Activated CD4-positive, alpha-beta T cell treated with anti-CD3 and anti-CD28 coated beads, Interleukin-2, amount 10 ng/mL, durations not matched to agents 24 days and 14 days (primary cell): Measurements from ENCODE around the gene PRKCQ. TPM values are rescaled to one million over a fixed set of nuclear protein-coding genes. Genes with fewer than 3 reads are reported as not detected.

Source experiments
- DNase-seq: peaks from one replicate; pipeline ENCODE4 v3.0.0; 2022
- H3K27ac Mint-ChIP-seq: one replicate; pipeline ENCODE4 v1.8.0; 2022; ENCODE audit warnings: mild to moderate bottlenecking, mixed read lengths
- H3K27me3 Mint-ChIP-seq: one replicate; pipeline ENCODE4 v1.8.0; 2022; ENCODE audit warnings: mixed read lengths
- H3K36me3 Mint-ChIP-seq: one replicate; pipeline ENCODE4 v1.8.0; 2022; ENCODE audit warnings: low read depth, mild to moderate bottlenecking, mixed read lengths
- H3K4me1 Mint-ChIP-seq: one replicate; pipeline ENCODE4 v1.8.0; 2021; ENCODE audit warnings: mixed read lengths
- H3K4me3 Mint-ChIP-seq: one replicate; pipeline ENCODE4 v1.8.0; 2022; ENCODE audit warnings: mild to moderate bottlenecking, moderate library complexity, mixed read lengths
- H3K9me3 Mint-ChIP-seq: one replicate; pipeline ENCODE4 v1.8.0; 2021; ENCODE audit warnings: mixed read lengths
- intact Hi-C: fragments of 100-400 bp; cut with micrococcal nuclease; formaldehyde crosslinking; loops from one replicate; pipeline ENCODE4 v1.15.1; 2023
- total RNA-seq: library from RNA; stranded (reverse); gene quantifications from 2 replicates; pipeline ENCODE4 v1.2.3, GENCODE V29; 2022

The PRKCQ gene
- total RNA-seq, 1 donor from 2014 or later: 36.0 TPM

GRCh38 chr10:6423413-6424170 lies 156.5 kb downstream of the PRKCQ start:
- no peak for DNase-seq

DNA sequence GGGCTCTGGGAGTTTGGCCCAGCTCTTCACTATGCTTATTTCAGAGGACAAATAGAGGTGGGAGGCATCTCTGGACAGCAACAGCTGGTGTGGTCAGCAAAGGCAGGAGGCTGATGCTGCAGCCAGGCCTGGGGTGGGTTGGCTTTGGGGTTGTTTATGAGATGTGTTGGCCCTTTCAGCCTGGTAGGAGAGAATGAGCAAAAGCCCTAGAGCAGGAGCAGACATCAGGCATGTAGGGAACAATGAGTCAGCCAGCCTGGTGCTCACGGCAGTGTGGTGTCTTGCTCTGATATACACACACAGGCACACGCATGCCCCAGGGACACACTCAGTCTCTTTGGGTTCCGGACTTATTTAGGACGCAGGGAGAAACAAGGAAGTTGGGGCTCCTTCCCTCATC lies 157.1 kb downstream of the PRKCQ start:
- intact Hi-C loops: loop anchor here (10.0 kb wide), 1 partner anchor 992 kb away; the partner anchor contains the start of gene SFMBT2
- H3K36me3 Mint-ChIP-seq: peaks cover 42% of the 10 kb centered on the region
- peaks cover 23% of the 10 kb centered on the region for H3K4me1 Mint-ChIP-seq
- no peaks in the 10 kb centered on the region for H3K27me3 Mint-ChIP-seq
- peak overlapping the region; percentile 15 for H3K4me3 Mint-ChIP-seq
- no peaks in the 10 kb centered on the region for H3K9me3 Mint-ChIP-seq
- H3K27ac Mint-ChIP-seq: peak overlapping the region; percentile 91
- no peak for DNase-seq

More at GRCh38 chr10:6423413-6424170, 156.5 kb downstream of the PRKCQ start:
- no peaks in the 10 kb centered on the region for H3K9me3 Mint-ChIP-seq
- H3K27ac Mint-ChIP-seq: peak overlapping the region; percentile 91
- no peaks in the 10 kb centered on the region for H3K27me3 Mint-ChIP-seq
- no peak overlapping the region for H3K4me3 Mint-ChIP-seq
- intact Hi-C loops: loop anchor here (10.0 kb wide), 1 partner anchor 991 kb away; the partner anchor contains the start of gene SFMBT2
- peaks cover 46% of the 10 kb centered on the region for H3K36me3 Mint-ChIP-seq
- peaks cover 23% of the 10 kb centered on the region for H3K4me1 Mint-ChIP-seq

DNA sequence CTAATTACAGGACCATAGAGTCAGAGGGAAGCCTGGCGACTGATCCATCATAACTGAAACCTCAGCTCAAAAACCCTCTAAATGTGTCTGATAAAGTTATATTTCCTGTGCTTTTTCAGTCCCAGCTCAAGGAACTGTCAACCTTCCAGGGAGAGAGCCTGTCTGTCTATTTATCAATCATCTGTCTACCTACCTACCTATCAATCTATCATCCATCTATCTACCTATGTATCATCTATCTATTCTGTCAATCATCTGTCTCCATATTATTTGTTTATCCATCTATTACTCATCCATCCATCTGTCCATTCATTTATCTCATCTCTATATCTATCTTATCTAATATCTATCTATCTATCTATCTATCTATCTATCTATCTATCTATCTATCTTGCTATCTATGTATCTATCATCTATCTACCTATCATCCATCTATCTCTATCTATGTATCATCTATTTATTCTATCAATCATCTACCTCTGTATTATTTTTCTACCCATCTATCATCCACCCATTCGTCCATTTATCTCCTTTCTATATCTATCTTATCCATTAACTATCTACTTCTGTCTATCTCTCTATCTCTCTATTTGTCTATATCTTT lies 161.4 kb downstream of the PRKCQ start:
- intact Hi-C loops: no loop called here
- peaks cover 16% of the 10 kb centered on the region for H3K4me1 Mint-ChIP-seq

DNA sequence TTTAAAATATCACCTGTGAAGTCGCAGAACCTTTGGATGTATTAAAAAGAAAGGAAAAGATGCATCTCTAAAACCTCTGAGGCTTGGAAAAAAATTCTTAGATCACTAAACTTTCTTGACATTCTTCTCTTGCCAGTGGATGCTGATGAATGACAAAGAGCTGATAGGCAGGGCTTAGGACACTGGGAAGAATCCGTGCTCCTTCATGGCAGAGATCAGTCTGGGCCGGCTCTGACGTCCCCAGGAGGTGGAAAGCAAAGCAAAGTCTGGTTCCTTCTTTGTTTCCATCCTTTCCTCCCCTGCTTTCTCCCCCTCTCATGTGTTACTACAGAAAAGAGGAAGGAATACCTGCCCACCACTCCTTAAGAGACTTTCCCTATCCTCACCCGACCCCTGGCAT lies 161.9 kb downstream of the PRKCQ start:
- Mint-ChIP-seq H3K4me1 (peaks cover 14% of the 10 kb centered on the region), H3K27me3 (no peaks in the 10 kb centered on the region), H3K36me3 (peaks cover 12% of the 10 kb centered on the region), H3K9me3 (no peaks in the 10 kb centered on the region), H3K27ac (no peak overlapping the region), H3K4me3 (no peak overlapping the region)
- no peak for DNase-seq
- intact Hi-C loops: no loop called here

More for the DNA sequence above, 161.4 kb downstream of the PRKCQ start:
- H3K4me3 Mint-ChIP-seq: no peak overlapping the region
- H3K36me3 Mint-ChIP-seq: peaks cover 14% of the 10 kb centered on the region
- no peak overlapping the region for H3K27ac Mint-ChIP-seq
- H3K9me3 Mint-ChIP-seq: no peaks in the 10 kb centered on the region
- no peak for DNase-seq
- H3K27me3 Mint-ChIP-seq: no peaks in the 10 kb centered on the region

GRCh38 chr10:6416892-6417512 lies 163.1 kb downstream of the PRKCQ start:
- Mint-ChIP-seq H3K9me3 (no peaks in the 10 kb centered on the region), H3K27ac (no peak overlapping the region), H3K4me1 (peaks cover 7% of the 10 kb centered on the region), H3K4me3 (no peak overlapping the region), H3K36me3 (peaks cover 7% of the 10 kb centered on the region), H3K27me3 (no peaks in the 10 kb centered on the region)
- intact Hi-C loops: loop anchor here (1.0 kb wide), 4 partner anchors 126 to 261 kb away; partner anchors contain the start of gene PRKCQ
- DNase-seq: peak; percentile 79

GRCh38 chr10:6411436-6411835 lies 168.6 kb downstream of the PRKCQ start:
- Mint-ChIP-seq H3K9me3 (no peaks in the 10 kb centered on the region), H3K36me3 (peaks cover 4% of the 10 kb centered on the region), H3K4me3 (no peak overlapping the region), H3K27me3 (no peaks in the 10 kb centered on the region), H3K4me1 (peaks cover 33% of the 10 kb centered on the region), H3K27ac (no peak overlapping the region)
- no peak for DNase-seq
- intact Hi-C loops: no loop called here

DNA sequence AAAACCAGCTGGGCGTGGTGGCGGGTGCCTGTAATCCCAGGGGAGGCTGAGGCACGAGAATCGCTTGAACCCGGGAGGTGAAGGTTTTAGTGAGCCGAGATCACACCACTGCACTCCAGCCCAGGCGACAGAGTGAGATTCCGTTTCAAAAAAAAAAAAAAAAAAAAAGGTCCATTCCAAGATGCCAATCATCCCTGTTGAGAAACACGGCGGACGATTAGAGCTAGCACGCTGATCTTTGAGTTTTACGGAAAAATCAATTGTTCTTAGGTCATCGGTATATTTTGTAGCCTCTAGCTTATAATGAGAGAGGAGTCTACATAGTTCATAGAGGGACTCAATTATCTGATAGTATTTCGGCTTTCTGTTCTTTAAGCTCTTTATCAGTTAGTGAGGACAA lies 169.2 kb downstream of the PRKCQ start:
- H3K4me1 Mint-ChIP-seq: peaks cover 33% of the 10 kb centered on the region
- H3K27ac Mint-ChIP-seq: no peak overlapping the region
- no peak for DNase-seq
- no peak overlapping the region for H3K4me3 Mint-ChIP-seq
- no peaks in the 10 kb centered on the region for H3K9me3 Mint-ChIP-seq
- H3K36me3 Mint-ChIP-seq: peaks cover 4% of the 10 kb centered on the region
- H3K27me3 Mint-ChIP-seq: no peaks in the 10 kb centered on the region
- intact Hi-C loops: no loop called here

DNA sequence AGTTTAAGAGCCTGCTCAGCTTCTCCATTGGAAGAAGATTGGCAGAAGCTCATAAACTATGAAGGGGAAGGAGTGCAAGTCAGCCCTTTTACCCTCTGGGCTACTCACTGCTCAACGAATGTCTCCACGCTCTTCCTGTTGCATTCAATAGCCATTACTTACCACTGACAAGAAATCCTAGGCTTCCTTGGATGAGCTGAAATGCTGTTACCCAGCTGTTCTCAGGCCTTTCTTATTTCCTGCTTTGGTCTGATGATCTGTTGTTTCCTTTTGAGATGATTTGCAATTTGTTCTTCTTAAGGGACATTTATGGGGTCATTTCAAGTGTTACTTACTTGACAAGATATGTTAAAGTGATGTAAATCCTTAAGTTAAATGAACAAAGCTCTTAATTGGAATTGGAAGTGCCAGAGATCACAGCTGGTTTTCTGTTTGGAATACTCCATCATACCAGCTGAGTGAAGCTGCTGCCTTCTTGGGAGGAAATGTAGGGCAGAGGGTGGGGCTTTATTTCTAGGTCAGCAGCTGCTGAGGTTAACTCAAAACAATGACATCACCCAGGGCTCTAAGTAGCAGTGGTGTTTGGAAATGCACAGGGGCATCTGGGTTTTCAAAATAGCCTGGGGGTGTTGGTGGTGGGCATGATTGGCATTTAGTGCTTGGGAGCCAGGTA lies 170.0 kb downstream of the PRKCQ start:
- peaks cover 36% of the 10 kb centered on the region for H3K4me1 Mint-ChIP-seq
- intact Hi-C loops: no loop called here
- no peaks in the 10 kb centered on the region for H3K9me3 Mint-ChIP-seq
- peak overlapping the region; percentile 83 for H3K27ac Mint-ChIP-seq
- H3K27me3 Mint-ChIP-seq: no peaks in the 10 kb centered on the region
- DNase-seq: peak; percentile 86
- H3K4me3 Mint-ChIP-seq: peak overlapping the region; percentile 47
- H3K36me3 Mint-ChIP-seq: peaks cover 6% of the 10 kb centered on the region

DNA sequence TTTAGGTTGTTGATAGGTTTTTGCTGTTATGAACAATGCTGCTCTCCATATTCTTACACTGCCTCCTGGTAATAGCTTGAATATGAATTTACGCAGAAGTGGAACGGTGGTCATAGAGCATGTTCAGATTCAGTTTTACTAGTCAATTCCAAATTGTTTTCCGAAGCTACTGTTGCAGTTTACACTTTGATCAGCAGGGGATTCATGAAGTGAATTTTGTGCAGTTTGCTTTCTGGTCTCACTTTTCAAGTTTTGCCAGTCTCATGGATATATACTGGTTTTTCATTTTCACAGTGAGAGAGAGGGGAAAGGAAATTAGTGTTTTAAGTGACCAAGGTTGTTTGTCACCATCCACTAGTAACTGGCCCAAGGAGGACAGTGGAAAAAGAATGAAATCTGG lies 171.3 kb downstream of the PRKCQ start:
- no peak for DNase-seq
- Mint-ChIP-seq H3K27ac (no peak overlapping the region), H3K36me3 (peaks cover 7% of the 10 kb centered on the region), H3K4me1 (peaks cover 31% of the 10 kb centered on the region), H3K9me3 (no peaks in the 10 kb centered on the region), H3K27me3 (peaks cover 3% of the 10 kb centered on the region), H3K4me3 (no peak overlapping the region)
- intact Hi-C loops: no loop called here

DNA sequence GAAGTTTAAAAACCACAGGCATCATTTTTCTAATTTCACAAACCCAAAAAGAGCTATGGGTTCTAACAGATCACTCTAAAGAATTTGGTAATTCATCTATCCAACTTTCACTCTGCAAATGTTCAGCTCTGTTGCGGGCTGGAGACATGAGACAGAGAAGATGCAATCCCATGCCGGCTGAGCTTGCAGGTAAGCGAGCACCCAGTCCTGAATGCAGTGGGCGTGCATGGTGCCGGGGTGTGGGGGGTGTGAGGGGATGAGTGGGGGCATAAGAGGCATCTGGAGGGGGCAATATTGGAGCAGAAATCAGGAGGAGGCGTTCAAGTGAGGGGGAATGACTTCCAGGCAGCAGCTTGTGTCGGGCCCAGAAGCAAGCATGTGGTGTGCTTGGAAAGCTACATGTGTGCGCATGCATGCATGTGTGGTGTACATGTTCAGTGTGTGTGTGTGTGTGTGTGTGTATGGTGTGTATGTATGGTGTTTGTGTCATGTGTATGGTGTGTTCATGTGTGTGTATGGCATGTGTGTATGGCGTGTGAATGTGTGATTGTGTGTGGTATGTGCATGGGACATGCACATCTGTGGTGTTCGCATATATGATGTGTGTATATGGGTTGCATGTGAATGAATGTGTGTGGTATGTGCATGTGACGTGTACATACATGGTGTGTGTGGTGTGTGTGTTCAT lies 172.9 kb downstream of the PRKCQ start:
- Mint-ChIP-seq H3K27me3 (peaks cover 3% of the 10 kb centered on the region), H3K9me3 (no peaks in the 10 kb centered on the region), H3K4me3 (no peak overlapping the region), H3K4me1 (peaks cover 34% of the 10 kb centered on the region), H3K27ac (peak overlapping the region; percentile 39), H3K36me3 (peaks cover 7% of the 10 kb centered on the region)
- intact Hi-C loops: loop anchor here (2.0 kb wide), 1 partner anchor 136 kb away; no protein-coding TSS in a partner anchor
- no peak for DNase-seq

- Mint-ChIP-seq H3K36me3 (peaks cover 7% of the 10 kb centered on the region), H3K9me3 (no peaks in the 10 kb centered on the region), H3K27me3 (peaks cover 3% of the 10 kb centered on the region), H3K27ac (peak overlapping the region; percentile 25), H3K4me1 (peaks cover 39% of the 10 kb centered on the region), H3K4me3 (no peak overlapping the region)
- DNase-seq: peak; percentile 77
- intact Hi-C loops: loop anchor here (2.0 kb wide), 1 partner anchor 136 kb away; no protein-coding TSS in a partner anchor
These were observed 173.6 kb downstream of the PRKCQ start for GRCh38 chr10:6406220-6407033.

DNA sequence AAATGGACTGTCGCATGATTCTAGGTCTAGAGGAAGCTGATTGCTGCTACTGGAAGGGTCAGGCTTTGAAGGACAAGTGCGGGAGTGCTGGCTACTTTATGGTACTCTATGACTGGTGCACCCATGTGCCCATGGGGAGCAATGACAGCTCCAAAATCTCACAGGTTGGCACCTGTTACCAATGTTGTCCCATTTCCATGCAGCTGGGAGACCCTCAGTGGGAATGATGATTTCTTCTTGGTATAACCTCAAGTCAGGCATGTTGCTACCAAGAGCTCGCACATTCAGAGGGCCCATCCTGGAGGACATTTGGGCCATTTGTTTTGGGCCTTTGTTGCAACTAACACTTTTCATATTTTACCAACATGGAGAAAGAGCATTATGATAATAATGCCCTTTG lies 174.4 kb downstream of the PRKCQ start:
- H3K36me3 Mint-ChIP-seq: peaks cover 7% of the 10 kb centered on the region
- no peak for DNase-seq
- H3K27me3 Mint-ChIP-seq: peaks cover 3% of the 10 kb centered on the region
- no peak overlapping the region for H3K27ac Mint-ChIP-seq
- H3K4me3 Mint-ChIP-seq: no peak overlapping the region
- intact Hi-C loops: loop anchor here (2.0 kb wide), 1 partner anchor 135 kb away; no protein-coding TSS in a partner anchor
- peaks cover 40% of the 10 kb centered on the region for H3K4me1 Mint-ChIP-seq
- no peaks in the 10 kb centered on the region for H3K9me3 Mint-ChIP-seq
